Transverse colon (tissue), 4 donors: ENCODE data around the gene FGFBP1. TPM values are rescaled to one million over a fixed set of nuclear protein-coding genes. Genes with fewer than 3 reads are reported as not detected.

Experiments used
- DNase-seq: peaks from one replicate; pipeline ENCODE4 v3.0.0-alpha.2; 2019
- H3K27ac ChIP-seq, 4 donors: fragments of 200-600 bp; sonication (generic); 2 replicates each; pipeline ENCODE4 v1.5.1; 2016 to 2018; ENCODE audit warnings: inconsistent platforms in 4 of 4
- H3K27me3 ChIP-seq: fragments of 200-600 bp; sonication (generic); 2 replicates; pipeline ENCODE4 v1.5.1; 2017; ENCODE audit warnings: inconsistent platforms
- H3K36me3 ChIP-seq, 4 donors: fragments of 200-600 bp; sonication (generic); 2 replicates each; pipeline ENCODE4 v1.5.1; 2017 to 2019; ENCODE audit warnings: inconsistent platforms in 4 of 4
- H3K4me1 ChIP-seq, 4 donors: fragments of 200-600 bp; sonication (generic); 2 replicates each; pipeline ENCODE4 v1.5.1; 2017 to 2020; ENCODE audit warnings: inconsistent platforms in 4 of 4
- H3K4me3 ChIP-seq, 4 donors: fragments of 200-600 bp; sonication (generic); 1 replicate in 1 of 4; 2 replicates in 3 of 4; pipeline versions ENCODE4 v1.5.1 to v1.6.1; 2017 to 2019; ENCODE audit warnings: inconsistent platforms in 4 of 4
- H3K9me3 ChIP-seq, 2 donors: fragments of 200-600 bp; sonication (generic); 2 replicates each; pipeline ENCODE4 v1.5.1; 2017 to 2019; ENCODE audit warnings: inconsistent platforms in 2 of 2
- CTCF ChIP-seq, 5 experiments: fragments of 200-600 bp in 3 of 5; fragments of 450-650 bp in 2 of 5; sonication (generic) in 3 of 5; IDR thresholded peaks; 1 replicate in 2 of 5; 2 replicates in 3 of 5; pipeline ENCODE4 v1.5.1; 2016 to 2017; ENCODE audit warnings: antibody characterized with exemption in 5 of 5, inconsistent platforms in 3 of 5, mild to moderate bottlenecking in 2 of 5, moderate library complexity in 1 of 5
- EP300 ChIP-seq: sonication (generic); formaldehyde crosslinking; IDR thresholded peaks from one replicate; pipeline ENCODE4 v1.6.1; 2017; ENCODE audit warnings: antibody characterized with exemption, low read depth
- POLR2A ChIP-seq: fragments of 450-650 bp; IDR thresholded peaks from one replicate; pipeline ENCODE4 v1.6.1; 2016; ENCODE audit warnings: antibody characterized with exemption, mild to moderate bottlenecking, moderate library complexity
- POLR2AphosphoS5 ChIP-seq, 3 donors: sonication (generic); formaldehyde crosslinking; IDR thresholded peaks; one replicate each; pipeline ENCODE4 v1.6.1; 2016; ENCODE audit warnings: antibody characterized with exemption in 3 of 3
- WGBS, 2 donors: methylation state at CpG; one replicate each; pipeline ENCODE4 v1.1.5; 2018; ENCODE audit warnings: low coverage in 1 of 2; 5-methylcytosine and 5-hydroxymethylcytosine counted together
- in situ Hi-C, 4 donors: fragments of 200-750 bp; cut with MboI; loops; one replicate each; pipeline versions ENCODE4 v1.15.0 to v1.15.1; 2017; ENCODE audit warnings: low sequenced_read_pairs in 3 of 4, low pct_ligation_motif_present in 1 of 4, low pct_unique_long_range_greater_than_20kb in 1 of 4
- intact Hi-C: fragments of 100-400 bp; cut with DNase I; formaldehyde crosslinking; loops from one replicate; pipeline ENCODE4 v1.15.1; 2023; ENCODE audit warnings: low total_unique reads
- total RNA-seq, 4 donors: library from RNA; depleted of rRNA; stranded (reverse); fragments of >200 nt; gene quantifications; one replicate each; pipeline ENCODE4 v1.1.0, GENCODE V29; 2016

FGFBP1 gene
- total RNA-seq, 4 donors from 2014 or later = 7.0 to 12.6 (median 10.1) TPM

GRCh38 chr4:15929540-15929939 is 9.0 kb downstream of the FGFBP1 start:
- Histone ChIP-seq H3K27ac (no peak overlapping the region), H3K4me1 (no peaks in the 10 kb centered on the region), H3K27me3 (no peaks in the 10 kb centered on the region), H3K4me3 (no peak overlapping the region), H3K9me3 (no peaks in the 10 kb centered on the region), H3K36me3 (no peaks in the 10 kb centered on the region)
- 55 to 80% methylated on average over 1 to 3 of the region's 3 CpGs for WGBS, 2 donors
- in situ Hi-C loops (no loop called here), intact Hi-C loops (no loop called here)
- no peak for DNase-seq
- no peak for TF ChIP-seq CTCF (IDR thresholded peaks at IDR 0.05)
- TF ChIP-seq POLR2AphosphoS5 (IDR thresholded peaks at IDR 0.05) = no peak
- TF ChIP-seq POLR2A = no peak
- no peak for TF ChIP-seq EP300

DNA sequence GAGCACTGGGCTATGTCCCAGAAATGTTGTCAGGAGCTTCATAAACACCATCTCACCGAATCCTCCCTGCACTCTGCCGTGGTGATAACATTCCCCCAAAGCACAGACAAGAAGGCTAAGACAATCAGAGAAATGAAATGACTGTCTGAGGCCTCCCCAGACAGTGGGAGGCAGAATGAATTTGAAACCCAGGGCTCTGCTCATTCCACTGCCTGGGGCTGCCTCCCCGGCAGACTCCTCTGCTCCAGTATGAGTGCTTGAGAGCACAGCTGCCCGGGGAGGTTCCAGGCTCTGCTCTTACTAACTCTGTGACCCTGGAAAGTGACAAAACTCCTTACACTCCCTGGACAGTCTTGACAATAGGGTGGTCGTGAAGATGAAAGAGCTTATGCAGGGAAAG is 9.7 kb downstream of the FGFBP1 start:
- no peak for DNase-seq
- Histone ChIP-seq H3K4me3 (no peak overlapping the region), H3K36me3 (no peaks in the 10 kb centered on the region), H3K27me3 (no peaks in the 10 kb centered on the region), H3K27ac (no peak overlapping the region), H3K4me1 (no peaks in the 10 kb centered on the region), H3K9me3 (no peaks in the 10 kb centered on the region)
- 72 to 87% methylated on average over 4 to 5 of the region's 5 CpGs for whole genome bisulfite sequencing, 2 donors
- TF ChIP-seq POLR2A (no peak), POLR2AphosphoS5 (IDR thresholded peaks at IDR 0.05) (no peak), EP300 (no peak), CTCF (IDR thresholded peaks at IDR 0.05) (no peak)
- in situ Hi-C loops (no loop called here), intact Hi-C loops (no loop called here)

- in situ Hi-C loops = no loop called here
- no peak overlapping the region for H3K27ac ChIP-seq
- no peaks in the 10 kb centered on the region for H3K36me3 ChIP-seq
- TF ChIP-seq EP300 (no peak), CTCF (IDR thresholded peaks at IDR 0.05) (no peak), POLR2AphosphoS5 (IDR thresholded peaks at IDR 0.05) (no peak), POLR2A (no peak)
- no peaks in the 10 kb centered on the region for H3K9me3 ChIP-seq
- intact Hi-C loops = no loop called here
- H3K4me3 ChIP-seq = no peak overlapping the region
- DNase-seq = no peak
- H3K4me1 ChIP-seq = no peaks in the 10 kb centered on the region
- no peaks in the 10 kb centered on the region for H3K27me3 ChIP-seq
- WGBS, 2 donors = 81 to 100% methylated on average over 5 to 7 of the region's 7 CpGs
These were observed 12.1 kb downstream of the FGFBP1 start for GRCh38 chr4:15926486-15926885.

DNA sequence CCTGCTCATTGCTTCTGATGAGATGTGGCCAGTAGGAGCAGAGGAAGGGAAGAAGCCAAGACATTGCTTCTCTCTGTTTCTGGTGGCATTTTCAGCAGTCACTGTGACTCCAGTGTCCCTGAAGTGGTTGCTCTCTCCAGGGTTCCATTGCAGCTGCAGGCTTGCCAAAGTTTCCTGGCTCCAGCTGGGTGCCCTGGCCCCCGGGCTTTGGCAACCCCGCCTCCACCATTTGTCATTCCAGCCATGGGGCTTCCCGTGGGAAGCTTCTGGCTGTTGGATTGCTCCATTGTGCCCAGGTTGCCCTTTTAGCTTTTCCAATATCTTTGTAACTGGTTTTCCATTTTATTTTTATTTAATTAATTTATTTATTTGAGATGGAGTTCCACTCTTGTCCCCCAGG is 12.7 kb downstream of the FGFBP1 start:
- 80% methylated on average over 3 of the region's 3 CpGs; no CpG with 5 or more reads in 1 of the 2 donors for WGBS, 2 donors
- no peak for DNase-seq
- no peak overlapping the region for H3K4me3 ChIP-seq
- intact Hi-C loops = no loop called here
- no peaks in the 10 kb centered on the region for H3K9me3 ChIP-seq
- in situ Hi-C loops = no loop called here
- no peaks in the 10 kb centered on the region for H3K4me1 ChIP-seq
- no peaks in the 10 kb centered on the region for H3K36me3 ChIP-seq
- TF ChIP-seq POLR2A = no peak
- no peak for TF ChIP-seq POLR2AphosphoS5 (IDR thresholded peaks at IDR 0.05)
- TF ChIP-seq EP300 = no peak
- TF ChIP-seq CTCF (IDR thresholded peaks at IDR 0.05) = no peak
- no peak overlapping the region for H3K27ac ChIP-seq
- no peaks in the 10 kb centered on the region for H3K27me3 ChIP-seq
